Hepatocyte (in vitro differentiated cells): Measurements from ENCODE around the gene CIDEC.

ENCODE experiments used
- EZH2 ChIP-seq: fragments of 200-600 bp; sonication (generic); IDR thresholded peaks from 2 replicates; pipeline ENCODE4 v1.6.1; 2016; ENCODE audit warnings: antibody characterized with exemption, mild to moderate bottlenecking, borderline replicate concordance
- TF ChIP-seq, protein P1 (sequence below): fragments of 200-600 bp; sonication (generic); IDR thresholded peaks from 2 replicates; pipeline ENCODE4 v1.5.1; 2016; ENCODE audit warnings: antibody characterized with exemption, mild to moderate bottlenecking; ENCODE audit not compliant: poor library complexity

DNA sequence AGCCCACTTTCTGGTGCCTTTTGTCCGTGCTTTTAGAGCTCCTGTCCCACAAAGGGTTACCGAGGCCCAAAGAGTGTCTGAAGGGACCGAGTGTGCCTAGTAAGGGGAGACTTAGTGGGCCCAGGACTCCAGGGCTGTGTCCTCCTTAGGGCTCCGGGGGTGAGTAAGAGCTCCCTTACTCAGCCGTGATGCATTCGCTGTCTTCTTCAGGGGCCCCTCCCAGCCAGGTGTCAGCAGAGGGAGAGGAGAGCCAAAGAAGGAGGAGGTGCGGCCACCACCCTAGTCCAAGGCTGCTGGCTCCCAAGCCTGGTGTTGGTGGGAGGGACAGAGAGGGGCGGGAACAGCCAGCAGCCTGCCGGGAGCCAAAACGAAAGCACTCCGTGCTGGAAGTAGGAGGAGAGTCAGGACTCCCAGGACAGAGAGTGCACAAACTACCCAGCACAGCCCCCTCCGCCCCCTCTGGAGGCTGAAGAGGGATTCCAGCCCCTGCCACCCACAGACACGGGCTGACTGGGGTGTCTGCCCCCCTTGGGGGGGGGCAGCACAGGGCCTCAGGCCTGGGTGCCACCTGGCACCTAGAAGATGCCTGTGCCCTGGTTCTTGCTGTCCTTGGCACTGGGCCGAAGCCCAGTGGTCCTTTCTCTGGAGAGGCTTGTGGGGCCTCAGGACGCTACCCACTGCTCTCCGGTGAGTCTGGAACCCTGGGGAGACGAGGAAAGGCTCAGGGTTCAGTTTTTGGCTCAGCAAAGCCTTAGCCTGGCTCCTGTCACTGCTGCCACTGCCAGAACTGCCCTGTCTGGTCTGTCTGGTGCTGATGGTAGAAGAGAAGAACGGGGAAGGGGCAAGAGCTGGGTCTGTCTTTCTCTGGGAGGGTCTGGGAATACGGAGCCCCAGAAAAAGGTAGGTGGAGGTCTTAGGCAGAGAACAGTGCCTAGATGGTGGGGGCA lies 37.0 kb upstream of the CIDEC start, which contains the start of gene IL17RC:
- TF ChIP-seq, protein P1, sequence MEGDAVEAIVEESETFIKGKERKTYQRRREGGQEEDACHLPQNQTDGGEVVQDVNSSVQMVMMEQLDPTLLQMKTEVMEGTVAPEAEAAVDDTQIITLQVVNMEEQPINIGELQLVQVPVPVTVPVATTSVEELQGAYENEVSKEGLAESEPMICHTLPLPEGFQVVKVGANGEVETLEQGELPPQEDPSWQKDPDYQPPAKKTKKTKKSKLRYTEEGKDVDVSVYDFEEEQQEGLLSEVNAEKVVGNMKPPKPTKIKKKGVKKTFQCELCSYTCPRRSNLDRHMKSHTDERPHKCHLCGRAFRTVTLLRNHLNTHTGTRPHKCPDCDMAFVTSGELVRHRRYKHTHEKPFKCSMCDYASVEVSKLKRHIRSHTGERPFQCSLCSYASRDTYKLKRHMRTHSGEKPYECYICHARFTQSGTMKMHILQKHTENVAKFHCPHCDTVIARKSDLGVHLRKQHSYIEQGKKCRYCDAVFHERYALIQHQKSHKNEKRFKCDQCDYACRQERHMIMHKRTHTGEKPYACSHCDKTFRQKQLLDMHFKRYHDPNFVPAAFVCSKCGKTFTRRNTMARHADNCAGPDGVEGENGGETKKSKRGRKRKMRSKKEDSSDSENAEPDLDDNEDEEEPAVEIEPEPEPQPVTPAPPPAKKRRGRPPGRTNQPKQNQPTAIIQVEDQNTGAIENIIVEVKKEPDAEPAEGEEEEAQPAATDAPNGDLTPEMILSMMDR, result no peak
- no peak for TF ChIP-seq EZH2
